Left colon (tissue), 2 donors: ENCODE data around the gene PNMT. TPM values are rescaled to one million over a fixed set of nuclear protein-coding genes. Genes with fewer than 3 reads are reported as not detected.

Source experiments
- ATAC-seq: fragments of 200-7000 bp; cut with Tn5 transposase; one replicate; pipeline ENCODE4 v1.9.1; 2020; ENCODE audit warnings: mild to moderate bottlenecking, moderate library complexity
- DNase-seq, 2 donors: peaks; one replicate each; pipeline ENCODE4 v3.0.0-alpha.2; 2020
- intact Hi-C, 2 donors: fragments of 100-400 bp; cut with DNase I in 1 of 2; cut with micrococcal nuclease in 1 of 2; formaldehyde crosslinking; loops; one replicate each; pipeline versions ENCODE4 v1.11.2 to v1.14.0; 2022; cut with DNase I, micrococcal nuclease
- total RNA-seq, 2 donors: library from RNA; stranded (reverse); fragmentation: NEBNext Ultra II Directional; extraction: Animal tissue kit (Norgen Biotek cat#: 25700); gene quantifications; one replicate each; pipeline ENCODE4 v1.2.1, GENCODE V29; 2021
- donor health status: DM: no; HTN: no; CAD: no.
- donor health status: DM: yes; HTN: yes; CAD: no.

PNMT gene
- total RNA-seq, 2 donors from 2014 or later: 0.73 to 1.0 TPM

- no peak for DNase-seq
- no peak for ATAC-seq
- intact Hi-C loops: no loop called here
These were observed 18.1 kb upstream of the PNMT start for GRCh38 chr17:39650121-39650579.

DNA sequence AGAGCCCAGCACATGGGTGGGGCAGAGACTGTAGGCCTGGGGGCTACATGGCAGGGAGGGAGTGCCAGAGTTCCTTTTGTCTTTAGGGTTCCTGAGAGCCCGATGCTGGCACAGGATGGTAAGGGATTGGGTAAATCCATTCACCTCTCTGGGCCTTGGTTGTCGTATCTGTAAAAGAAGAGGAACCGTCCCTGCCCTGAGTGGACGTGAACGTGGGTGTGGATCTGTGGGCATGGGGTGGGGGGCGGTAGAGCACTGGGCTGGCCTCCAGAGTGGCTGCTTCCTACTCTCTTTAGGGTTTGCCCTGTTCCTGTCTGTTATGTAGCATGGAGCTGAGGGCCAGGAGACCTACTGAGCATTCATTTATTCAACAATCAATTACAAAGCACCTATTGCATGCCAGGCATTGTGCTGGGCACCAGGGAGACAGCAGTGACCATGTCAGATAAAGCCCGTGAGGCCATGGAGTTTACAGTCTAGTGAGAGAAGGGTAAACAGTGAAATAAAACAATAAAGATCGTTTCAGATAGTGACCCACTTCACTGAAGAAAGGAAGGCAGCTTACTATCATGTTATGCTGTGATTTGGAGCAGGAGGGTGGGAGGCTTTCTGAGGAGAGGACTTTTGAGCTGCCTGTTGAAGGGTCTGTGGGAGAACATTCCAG is 16.2 kb upstream of the PNMT start:
- intact Hi-C loops: no loop called here
- DNase-seq (peak in 1 of 2 donors; percentile 36), ATAC-seq (peak; percentile 86)

DNA sequence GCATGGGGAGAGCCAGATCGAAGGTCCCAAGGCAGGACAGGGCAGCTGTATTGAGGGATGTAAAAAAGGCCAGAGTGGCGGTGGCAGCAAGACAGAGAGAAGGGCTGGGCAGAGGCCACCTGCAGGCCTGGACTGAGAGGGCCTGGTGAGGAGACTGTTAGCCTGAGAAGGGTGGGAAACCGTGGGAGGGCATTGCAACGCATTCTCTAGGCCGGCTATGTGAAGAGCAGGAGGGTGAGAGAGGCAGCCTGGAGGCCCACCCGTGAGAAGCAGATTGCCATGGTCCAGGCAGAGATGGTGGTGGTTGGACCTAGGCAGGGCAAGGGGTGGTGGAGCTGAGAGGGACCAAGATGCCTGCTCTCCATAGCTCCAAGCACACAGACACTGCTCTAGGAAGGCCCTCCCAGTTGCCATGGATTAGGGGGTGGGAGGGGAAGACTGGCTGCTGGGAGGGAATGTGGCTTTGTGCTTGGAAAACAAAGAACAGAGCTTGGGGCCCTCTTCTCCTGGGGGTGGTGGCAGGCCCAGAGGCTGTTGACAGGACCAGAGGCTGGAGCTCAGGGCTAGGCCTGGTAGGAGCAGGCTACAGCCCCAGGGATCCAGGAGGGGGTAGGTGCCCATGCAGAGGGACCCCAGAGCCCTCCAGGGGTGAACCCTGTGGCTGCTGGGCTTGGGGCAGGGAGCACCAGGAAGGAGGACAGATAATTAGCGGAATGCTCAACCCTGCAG is 15.5 kb upstream of the PNMT start:
- peak; percentile 46 for ATAC-seq
- intact Hi-C loops: no loop called here
- DNase-seq: peak in 1 of 2 donors; percentile 24

- ATAC-seq: no peak
- intact Hi-C loops: no loop called here
- DNase-seq: peak in 1 of 2 donors; percentile 16
These were observed 15.0 kb upstream of the PNMT start for GRCh38 chr17:39653316-39653661.

DNA sequence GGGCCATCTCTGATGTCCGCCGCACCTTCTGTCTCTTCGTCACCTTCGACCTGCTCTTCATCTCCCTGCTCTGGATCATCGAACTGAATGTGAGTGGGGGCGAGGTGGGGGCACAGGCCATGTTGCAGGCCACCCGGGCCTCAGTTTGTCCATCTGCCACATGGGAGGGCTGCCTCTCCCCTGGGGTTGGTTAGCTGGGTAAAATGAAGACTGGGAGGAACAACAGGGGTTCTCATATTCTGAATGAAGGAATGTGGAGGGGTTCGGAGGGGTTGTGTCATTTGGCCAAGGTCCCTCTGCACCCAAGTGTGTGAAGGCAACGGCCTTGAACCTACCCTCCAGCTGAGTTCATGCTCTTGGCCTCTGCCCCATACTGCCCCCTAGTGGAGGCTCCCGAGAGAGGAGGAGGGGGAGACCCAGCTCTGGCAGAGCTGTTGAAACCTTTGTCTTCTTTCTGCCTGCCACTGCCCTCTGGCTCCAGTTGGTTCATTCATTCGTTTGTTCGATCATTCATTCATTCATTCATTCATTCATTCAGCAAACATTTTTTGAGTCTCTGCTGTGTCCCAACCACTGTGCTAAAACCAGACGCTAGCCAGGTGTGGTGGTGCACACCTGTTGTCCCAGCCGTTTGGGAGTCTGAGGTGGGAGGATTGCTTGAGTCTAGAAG is 14.5 kb upstream of the PNMT start:
- peak; percentile 56 for ATAC-seq

DNA sequence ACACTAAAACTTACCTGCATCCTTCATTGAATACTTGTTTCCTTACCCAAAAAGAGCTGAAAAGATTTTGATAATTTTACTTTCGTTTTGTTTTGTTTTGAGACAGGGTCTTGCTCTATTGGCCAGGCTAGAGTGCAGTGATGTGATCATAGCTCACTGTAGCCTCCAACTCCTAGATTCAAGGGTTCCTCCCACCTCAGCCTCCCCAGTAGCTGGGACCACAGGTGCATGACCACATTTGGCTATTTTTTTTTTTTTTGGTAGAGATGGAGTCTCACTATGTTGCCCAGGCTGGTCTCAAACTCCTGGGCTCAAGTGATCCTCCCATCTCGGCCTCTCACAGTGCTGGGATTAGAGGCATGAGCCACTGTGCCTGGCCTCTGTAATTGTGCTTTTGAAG is 13.1 kb upstream of the PNMT start:
- DNase-seq (no peak), ATAC-seq (no peak)
- intact Hi-C loops: no loop called here

More for the DNA sequence above, 14.5 kb upstream of the PNMT start:
- peak; percentile 73 to 87 for DNase-seq
- intact Hi-C loops: no loop called here

GRCh38 chr17:39658346-39658745 is 9.9 kb upstream of the PNMT start:
- intact Hi-C loops: no loop called here
- DNase-seq (no peak), ATAC-seq (no peak)

DNA sequence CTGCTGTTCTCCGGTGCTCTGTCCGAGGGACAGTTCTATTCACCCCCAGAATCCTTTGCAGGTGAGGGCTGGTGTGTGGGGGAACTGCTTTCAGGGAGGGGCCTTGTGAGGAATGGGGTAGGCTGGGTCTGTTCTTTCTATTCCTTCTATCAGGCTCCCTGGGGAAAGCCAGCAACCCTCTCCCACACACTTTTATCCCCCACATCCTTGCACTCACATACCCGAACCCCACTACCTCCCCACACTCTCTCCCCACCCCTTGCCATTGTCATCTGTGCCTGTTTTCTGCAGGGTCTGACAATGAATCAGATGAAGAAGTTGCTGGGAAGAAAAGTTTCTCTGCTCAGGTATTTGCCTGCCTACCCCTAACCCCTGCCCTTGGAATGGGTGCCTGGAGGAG is 9.5 kb upstream of the PNMT start:
- ATAC-seq (no peak), DNase-seq (no peak)
- intact Hi-C loops: no loop called here

GRCh38 chr17:39659279-39660010 is 8.8 kb upstream of the PNMT start:
- intact Hi-C loops: no loop called here
- ATAC-seq (no peak), DNase-seq (no peak)

DNA sequence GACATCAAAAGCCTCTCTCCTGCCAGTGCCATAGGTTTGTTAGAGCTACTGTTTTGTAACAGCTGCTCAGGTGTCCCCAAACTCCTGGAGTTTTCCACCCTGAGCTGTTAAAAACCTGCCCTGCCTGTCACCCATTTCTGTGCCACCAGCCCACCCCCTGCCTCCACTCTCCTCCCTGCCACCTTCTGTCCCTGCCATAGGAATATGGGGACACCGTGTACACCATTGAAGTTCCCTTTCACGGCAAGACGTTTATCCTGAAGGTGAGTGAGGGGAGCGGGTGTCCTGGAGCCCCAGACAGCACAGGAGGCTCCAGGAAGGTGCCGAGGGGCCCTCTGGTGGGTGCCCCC is 8.3 kb upstream of the PNMT start:
- intact Hi-C loops: no loop called here
- DNase-seq (no peak), ATAC-seq (no peak)

GRCh38 chr17:39660397-39661385 is 7.6 kb upstream of the PNMT start:
- intact Hi-C loops: no loop called here
- no peak for DNase-seq
- ATAC-seq: no peak

DNA sequence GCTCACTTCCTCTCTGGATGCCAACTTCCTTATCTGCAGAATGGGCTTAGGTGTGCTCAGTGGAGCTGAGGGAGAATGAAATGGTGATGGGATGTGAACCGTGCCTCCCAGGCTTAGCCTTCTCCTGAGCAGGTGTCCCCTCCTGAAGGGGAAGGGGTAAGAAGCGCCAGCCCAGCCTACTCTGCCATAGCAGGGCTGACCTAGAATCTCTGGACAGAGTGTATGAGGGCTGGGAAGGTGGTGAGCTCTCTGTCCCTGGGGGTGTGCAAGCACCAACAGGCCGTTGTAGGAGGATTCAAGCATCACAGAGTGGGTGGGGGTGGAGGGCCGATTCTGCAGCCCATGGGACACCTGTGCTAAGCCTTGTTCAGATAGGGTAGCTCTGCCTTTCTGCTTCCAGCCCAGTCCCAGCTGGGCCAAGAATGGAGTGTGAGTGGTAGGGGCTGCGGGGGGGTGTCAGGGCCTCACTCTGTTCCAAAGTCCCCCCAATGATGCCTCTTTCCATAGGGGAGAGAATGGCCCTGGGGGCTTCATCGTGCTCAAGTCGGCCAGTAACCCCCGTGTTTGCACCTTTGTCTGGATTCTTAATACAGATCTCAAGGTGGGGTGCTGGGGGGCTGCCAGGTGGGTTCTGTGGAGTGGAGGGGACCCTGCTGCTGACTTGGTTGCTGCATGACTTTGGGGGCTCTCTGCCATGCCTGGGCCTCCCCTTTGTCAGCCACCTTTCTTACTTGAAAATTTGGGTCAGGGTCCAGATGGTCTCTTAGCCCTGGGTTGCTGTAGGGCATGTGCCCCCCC is 6.3 kb upstream of the PNMT start:
- intact Hi-C loops: no loop called here
- ATAC-seq (no peak), DNase-seq (no peak)

- intact Hi-C loops: no loop called here
- ATAC-seq (peak; percentile 71), DNase-seq (peak; percentile 74 to 78)
These were observed 5.5 kb upstream of the PNMT start for GRCh38 chr17:39662551-39663339.

- intact Hi-C loops: no loop called here
- ATAC-seq (peak; percentile 2), DNase-seq (no peak)
These were observed 4.9 kb upstream of the PNMT start for GRCh38 chr17:39663340-39663687.

DNA sequence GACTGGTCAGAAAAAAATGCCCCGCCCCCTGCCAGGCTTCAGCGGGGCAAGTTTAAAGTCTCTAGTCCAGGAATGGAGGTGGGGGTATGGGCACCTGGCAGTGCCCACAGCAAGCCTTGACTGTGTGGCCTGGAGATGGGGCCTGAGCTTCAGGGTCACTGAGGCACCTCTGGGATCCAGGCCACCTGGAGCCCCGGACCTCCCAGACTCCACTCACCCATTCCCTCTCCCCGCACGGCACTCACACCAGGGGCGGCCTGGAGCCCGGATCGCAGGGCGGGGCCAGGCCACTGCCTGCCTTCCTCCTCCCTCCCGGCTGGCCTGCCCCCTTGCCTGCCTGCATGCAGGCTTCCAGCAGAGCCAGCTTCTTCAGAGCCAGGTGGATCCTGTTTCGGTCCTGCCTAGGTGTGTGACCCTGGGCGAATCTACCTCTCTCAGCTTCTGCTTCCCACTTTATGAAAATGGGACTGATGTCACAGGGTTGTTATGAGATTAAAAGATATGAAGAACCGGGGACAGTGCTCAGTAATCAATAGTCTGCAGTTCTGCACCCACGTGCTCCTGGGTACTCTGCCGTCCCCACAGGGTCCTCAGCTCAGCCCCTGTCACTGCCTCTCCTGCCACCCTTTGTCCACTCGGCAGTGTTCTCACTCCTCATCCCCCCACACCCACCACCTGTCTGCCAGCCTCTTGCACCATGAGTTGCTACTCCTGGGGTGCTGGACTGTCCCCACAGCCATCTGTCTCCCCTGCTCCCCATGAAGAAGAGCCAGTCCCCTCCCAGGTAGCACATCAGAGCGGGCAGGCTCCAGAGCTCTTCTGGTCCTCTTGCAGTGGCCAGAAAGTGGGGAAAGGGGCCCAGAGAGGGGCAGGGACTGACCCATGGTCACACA is 4.3 kb upstream of the PNMT start:
- ATAC-seq: peak; percentile 59
- intact Hi-C loops: no loop called here
- peak in 1 of 2 donors; percentile 66 for DNase-seq
